Measurements from ENCODE around the gene IPO9.

DNA sequence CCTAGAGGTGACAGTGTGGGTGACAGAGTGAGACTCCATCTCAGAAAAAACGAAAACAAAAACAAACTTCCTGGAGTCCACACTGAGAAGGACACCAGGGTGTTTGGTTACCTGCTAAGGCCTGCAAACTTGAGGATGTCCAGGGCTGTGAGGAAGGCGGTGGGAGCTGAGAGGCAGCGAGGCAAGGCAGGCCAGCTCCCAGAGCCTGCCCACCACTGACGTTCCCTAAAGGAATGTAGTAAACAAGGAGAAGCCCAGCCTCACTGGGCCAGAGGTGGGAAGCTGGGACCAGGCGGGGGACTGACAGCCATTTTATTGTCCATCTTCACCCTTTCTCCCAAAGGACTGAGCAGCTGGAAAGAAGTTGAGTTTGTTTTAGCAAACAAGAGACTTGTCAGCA is 83.9 kb downstream of the IPO9 start:
- TF ChIP-seq TAF1 (IDR thresholded peaks at IDR 0.05; ENCODE audit: borderline replicate concordance, insufficient read depth, low read length) = no peak
- TF ChIP-seq SIN3A (IDR thresholded peaks at IDR 0.05; ENCODE audit: borderline replicate concordance, insufficient read depth, low read length) = no peak
